Testis (tissue), 2 donors: ENCODE data around the gene NPAS2.

Experiments
- CTCF ChIP-seq, 3 experiments: fragments of 450-650 bp in 2 of 3; fragments of 200-600 bp in 1 of 3; sonication (generic) in 1 of 3; IDR thresholded peaks; one replicate each; pipeline ENCODE4 v1.5.1; 2016 to 2019; ENCODE audit warnings: antibody characterized with exemption in 3 of 3, mild to moderate bottlenecking in 2 of 3, moderate library complexity in 1 of 3
- POLR2A ChIP-seq: fragments of 450-650 bp; IDR thresholded peaks from one replicate; pipeline ENCODE4 v1.6.1; 2017; ENCODE audit warnings: antibody characterized with exemption, mild to moderate bottlenecking, moderate library complexity

DNA sequence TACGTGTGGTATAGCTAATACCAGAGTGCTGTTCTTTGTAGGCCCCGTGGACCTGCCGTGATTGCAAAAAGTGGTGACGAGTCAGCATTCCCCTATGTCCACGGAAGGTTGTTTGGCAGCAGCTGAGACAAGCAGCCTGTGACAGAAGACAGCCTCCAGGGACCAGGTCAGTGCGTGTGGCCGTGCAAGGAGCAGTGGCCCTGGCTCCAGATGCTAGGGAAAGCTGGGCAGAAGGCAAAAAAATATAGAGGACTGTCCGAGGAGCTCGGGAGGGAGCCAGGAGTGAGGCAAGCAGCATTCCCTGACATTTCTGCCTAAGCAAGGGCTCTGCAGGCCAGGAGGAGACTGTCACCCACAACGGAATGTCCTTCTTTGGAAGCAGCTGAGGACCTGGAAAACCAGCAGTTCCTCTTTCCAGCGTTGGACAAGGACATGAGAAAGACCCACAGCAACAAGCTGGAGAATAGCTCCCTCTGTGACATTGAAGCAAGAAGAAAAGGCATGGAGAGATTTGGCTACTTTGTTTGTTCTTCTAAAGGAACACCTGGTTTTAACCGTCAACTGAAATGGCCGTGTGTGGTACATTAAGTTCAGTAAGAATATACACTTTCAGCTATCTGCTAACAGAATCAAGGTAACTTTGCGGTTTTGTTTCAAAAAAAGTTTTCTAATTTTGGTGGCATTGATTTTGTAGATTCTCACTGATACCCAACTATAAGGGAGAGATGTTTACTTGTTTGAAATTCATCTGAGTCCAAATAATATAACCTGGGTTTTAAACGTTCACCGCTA is 58.3 kb downstream of the NPAS2 start:
- TF ChIP-seq CTCF (IDR thresholded peaks at IDR 0.05), result no peak
- no peak for TF ChIP-seq POLR2A
